ENCODE results near the gene IQCC.

IQCC gene

DNA sequence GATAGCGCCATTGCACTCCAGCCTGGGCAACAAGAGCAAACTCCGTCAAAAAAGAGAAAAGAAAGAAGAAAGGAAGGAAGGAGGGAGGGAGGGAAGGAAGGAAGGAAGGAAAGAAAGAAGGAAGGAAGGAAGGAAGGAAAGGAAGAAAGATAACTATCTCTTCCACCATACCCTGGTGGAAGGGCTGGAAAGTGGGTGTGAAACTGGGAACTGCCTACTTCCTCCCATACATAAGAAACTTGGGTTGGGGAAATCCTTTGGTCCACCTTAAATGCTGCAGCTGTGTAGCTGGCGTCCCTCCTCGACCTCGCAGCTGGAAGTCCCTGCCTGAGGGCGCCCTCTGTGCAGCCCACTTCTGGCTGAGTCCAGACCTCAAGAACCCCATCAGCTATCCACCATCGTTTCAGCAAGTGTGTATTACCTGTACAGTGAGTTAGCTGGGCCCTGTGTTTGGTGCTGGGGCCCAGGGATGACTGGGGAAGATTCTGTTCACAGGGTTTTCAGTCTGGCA, 36.9 kb downstream of the IQCC start:
- no peaks in the 10 kb centered on the region for H3K27me3 ChIP-seq (ENCODE audit: insufficient read depth, low read depth, severe bottlenecking)
- no peak overlapping the region for H3K27ac ChIP-seq
- no peaks in the 10 kb centered on the region for H3K36me3 ChIP-seq
- H3K4me3 ChIP-seq (ENCODE audit: low read depth, low read length) = no peak overlapping the region
- H3K9me3 ChIP-seq (ENCODE audit: severe bottlenecking) = no peaks in the 10 kb centered on the region
- DNase-seq = no peak
- TF ChIP-seq, protein P1, sequence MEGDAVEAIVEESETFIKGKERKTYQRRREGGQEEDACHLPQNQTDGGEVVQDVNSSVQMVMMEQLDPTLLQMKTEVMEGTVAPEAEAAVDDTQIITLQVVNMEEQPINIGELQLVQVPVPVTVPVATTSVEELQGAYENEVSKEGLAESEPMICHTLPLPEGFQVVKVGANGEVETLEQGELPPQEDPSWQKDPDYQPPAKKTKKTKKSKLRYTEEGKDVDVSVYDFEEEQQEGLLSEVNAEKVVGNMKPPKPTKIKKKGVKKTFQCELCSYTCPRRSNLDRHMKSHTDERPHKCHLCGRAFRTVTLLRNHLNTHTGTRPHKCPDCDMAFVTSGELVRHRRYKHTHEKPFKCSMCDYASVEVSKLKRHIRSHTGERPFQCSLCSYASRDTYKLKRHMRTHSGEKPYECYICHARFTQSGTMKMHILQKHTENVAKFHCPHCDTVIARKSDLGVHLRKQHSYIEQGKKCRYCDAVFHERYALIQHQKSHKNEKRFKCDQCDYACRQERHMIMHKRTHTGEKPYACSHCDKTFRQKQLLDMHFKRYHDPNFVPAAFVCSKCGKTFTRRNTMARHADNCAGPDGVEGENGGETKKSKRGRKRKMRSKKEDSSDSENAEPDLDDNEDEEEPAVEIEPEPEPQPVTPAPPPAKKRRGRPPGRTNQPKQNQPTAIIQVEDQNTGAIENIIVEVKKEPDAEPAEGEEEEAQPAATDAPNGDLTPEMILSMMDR (IDR thresholded peaks at IDR 0.05; ENCODE audit: low read depth, low read length) = no peak

- H3K4me3 ChIP-seq (ENCODE audit: low read depth, low read length) = no peak within 1 kb of the TSS
Measured at GRCh38 chr1:32246888-32247273, 41.4 kb downstream of the IQCC start, which contains the start of gene FAM167B. Gene FAM167B (plus strand): TSS chr1:32247222. CDS start chr1:32247422, 200 bp downstream.

GRCh38 chr1:32247452-32247851, 42.0 kb downstream of the IQCC start:
- Histone ChIP-seq H3K27me3 (ENCODE audit: insufficient read depth, low read depth, severe bottlenecking) (no peaks in the 10 kb centered on the region), H3K27ac (no peak overlapping the region), H3K9me3 (ENCODE audit: severe bottlenecking) (no peaks in the 10 kb centered on the region), H3K36me3 (no peaks in the 10 kb centered on the region), H3K4me3 (ENCODE audit: low read depth, low read length) (no peak overlapping the region)
- TF ChIP-seq, protein P1 (IDR thresholded peaks at IDR 0.05; ENCODE audit: low read depth, low read length) = no peak
- no peak for DNase-seq

More at GRCh38 chr1:32246888-32247273, 41.4 kb downstream of the IQCC start, which contains the start of gene FAM167B:
- no peaks in the 10 kb centered on the region for H3K36me3 ChIP-seq
- no peak for DNase-seq
- TF ChIP-seq, protein P1 (IDR thresholded peaks at IDR 0.05; ENCODE audit: low read depth, low read length) = no peak
- H3K27me3 ChIP-seq (ENCODE audit: insufficient read depth, low read depth, severe bottlenecking) = no peaks in the 10 kb centered on the region
- H3K27ac ChIP-seq = no peak within 1 kb of the TSS
- H3K9me3 ChIP-seq (ENCODE audit: severe bottlenecking) = no peaks in the 10 kb centered on the region

DNA sequence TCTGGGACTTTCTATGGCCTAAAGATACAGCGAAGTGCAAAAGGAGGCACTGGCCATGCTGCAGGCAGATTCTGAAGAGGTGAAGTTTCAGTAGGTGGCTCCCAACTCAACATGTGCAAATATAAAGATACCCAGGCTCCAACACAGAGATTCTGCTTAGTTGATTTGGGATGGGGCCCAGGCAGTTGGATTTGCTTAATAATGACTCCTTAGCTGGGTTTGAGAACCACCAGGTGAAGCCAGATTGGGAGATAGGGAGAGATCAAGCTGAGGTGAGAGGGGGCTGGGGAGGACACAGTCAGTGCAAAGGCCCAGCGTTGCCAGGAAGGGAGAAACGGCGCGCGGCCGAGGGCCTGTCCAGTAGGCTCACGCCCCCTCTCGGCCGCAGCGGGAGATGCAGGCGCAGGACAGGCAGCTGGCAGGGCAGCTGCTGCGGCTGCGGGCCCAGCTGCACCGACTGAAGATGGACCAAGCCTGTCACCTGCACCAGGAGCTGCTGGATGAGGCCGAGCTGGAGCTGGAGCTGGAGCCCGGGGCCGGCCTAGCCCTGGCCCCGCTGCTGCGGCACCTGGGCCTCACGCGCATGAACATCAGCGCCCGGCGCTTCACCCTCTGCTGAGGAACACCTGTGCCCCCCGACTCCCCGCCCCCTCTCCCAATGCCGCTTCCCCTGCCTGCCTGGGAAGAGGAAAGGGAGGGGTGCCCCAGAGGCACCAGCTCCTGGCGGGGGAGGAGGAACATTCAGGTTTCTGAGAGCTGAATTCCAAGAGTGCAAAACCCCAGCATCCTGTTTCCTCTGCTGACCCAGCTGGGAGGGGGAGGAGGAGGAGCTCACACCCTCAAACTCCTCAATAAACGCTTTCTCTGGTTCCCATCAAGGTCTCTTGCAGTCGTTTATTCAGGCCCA, 42.8 kb downstream of the IQCC start:
- no peaks in the 10 kb centered on the region for H3K36me3 ChIP-seq
- TF ChIP-seq, protein P1 (IDR thresholded peaks at IDR 0.05; ENCODE audit: low read depth, low read length) = peak; percentile 87
- peak; percentile 75 for DNase-seq
- no peak overlapping the region for H3K4me3 ChIP-seq (ENCODE audit: low read depth, low read length)
- no peaks in the 10 kb centered on the region for H3K9me3 ChIP-seq (ENCODE audit: severe bottlenecking)
- no peak overlapping the region for H3K27ac ChIP-seq
- no peaks in the 10 kb centered on the region for H3K27me3 ChIP-seq (ENCODE audit: insufficient read depth, low read depth, severe bottlenecking)

DNA sequence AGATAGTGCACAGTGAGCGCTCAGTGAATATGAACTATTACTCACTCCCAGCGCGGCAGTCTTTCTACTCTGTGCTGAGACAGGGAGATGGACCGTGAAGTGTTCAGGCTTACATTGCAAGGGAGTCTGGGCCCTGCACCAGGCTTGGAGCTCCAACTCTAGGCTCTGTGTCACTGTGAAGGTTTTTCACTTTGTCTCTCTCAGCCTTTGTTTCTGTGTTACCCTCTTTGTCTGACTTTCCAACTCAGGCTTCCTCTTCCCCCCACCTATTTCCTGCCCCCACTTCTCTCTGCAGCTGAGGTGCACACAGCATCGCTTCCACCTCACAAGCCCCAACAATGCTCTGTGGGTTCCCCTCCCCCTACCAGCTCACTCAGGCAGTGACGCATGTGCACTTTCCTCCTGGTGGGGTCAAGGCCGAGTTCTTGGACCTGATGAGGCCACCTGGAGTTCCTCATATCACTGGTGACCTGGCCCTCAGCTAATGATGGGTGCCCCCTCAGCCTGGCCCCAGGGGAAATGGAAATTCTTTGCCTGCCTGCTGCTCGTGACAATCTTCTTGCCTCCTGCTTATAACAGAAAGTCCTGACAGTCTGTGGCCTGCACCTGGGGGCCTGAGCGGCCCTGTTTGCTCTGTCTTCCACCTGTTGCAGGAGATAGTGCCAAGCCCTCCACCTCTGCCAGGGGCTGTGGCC, 44.5 kb downstream of the IQCC start:
- H3K4me3 ChIP-seq (ENCODE audit: low read depth, low read length) = no peak overlapping the region
- no peaks in the 10 kb centered on the region for H3K27me3 ChIP-seq (ENCODE audit: insufficient read depth, low read depth, severe bottlenecking)
- no peak for DNase-seq
- H3K36me3 ChIP-seq = no peaks in the 10 kb centered on the region
- no peak overlapping the region for H3K27ac ChIP-seq
- no peaks in the 10 kb centered on the region for H3K9me3 ChIP-seq (ENCODE audit: severe bottlenecking)
- TF ChIP-seq, protein P1 (IDR thresholded peaks at IDR 0.05; ENCODE audit: low read depth, low read length) = no peak

Measured in WERI-Rb-1 (cell line).